ENCODE measurements around the gene TPCN2. TPM values are rescaled to one million over a fixed set of nuclear protein-coding genes. Genes with fewer than 3 reads are reported as not detected.

Gene TPCN2
- total and polyA plus RNA-seq, 2 of the 4 experiments (the other 2 are of a cell fraction), result 3.4 to 8.0 TPM

DNA sequence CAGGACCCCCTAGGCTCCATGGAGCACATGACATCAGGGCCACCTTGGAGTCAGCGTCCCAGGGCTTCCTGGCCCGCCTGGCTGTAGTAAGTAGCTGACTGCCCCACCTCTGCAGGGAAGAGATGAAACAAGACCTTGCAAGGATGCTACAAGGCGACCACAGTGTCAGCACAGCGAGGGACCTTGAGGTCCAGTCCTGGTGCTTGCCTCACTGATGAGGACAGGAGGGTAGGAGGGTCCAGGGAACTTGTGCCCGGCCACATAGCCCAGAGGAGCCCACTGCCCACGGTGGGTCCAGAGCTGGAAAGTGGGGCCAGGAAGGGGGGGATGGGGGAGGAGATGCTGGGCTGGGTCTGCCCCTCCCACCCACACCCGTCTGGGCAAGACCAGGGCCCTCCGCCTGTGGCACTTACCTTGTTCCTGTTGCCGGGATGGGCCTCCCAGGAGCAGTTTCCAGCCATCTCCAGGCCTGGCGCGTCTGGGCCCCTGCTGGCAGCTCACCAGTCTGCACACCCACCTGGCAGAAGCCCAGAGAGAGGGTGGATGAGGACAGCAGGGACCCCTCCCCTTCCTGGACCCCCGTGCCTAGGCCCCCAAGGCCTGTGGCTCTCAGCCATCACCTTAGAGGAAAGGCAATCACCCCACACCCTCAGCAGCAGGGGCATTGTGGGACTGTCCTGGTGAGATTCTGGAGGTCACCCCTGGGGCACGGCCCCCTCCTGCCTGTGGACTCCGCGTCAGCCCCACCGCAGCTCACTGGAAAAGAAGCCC, 39.1 kb upstream of the TPCN2 start (continued):
- TF ChIP-seq CHD1 (IDR thresholded peaks at IDR 0.05; ENCODE audit: low read depth, low read length) (no peak), NFE2L2 (IDR thresholded peaks at IDR 0.05; ENCODE audit: low read depth, low read length) (no peak), RFX5 (IDR thresholded peaks at IDR 0.05; ENCODE audit: low read depth, low read length) (no peak), MAFK (IDR thresholded peaks at IDR 0.05; ENCODE audit: low read depth, low read length) (no peak)

GRCh38 chr11:69010361-69010891, 38.3 kb upstream of the TPCN2 start:
- ChIA-PET POLR2A (ENCODE audit: unreplicated experiment) (interaction anchor here (1.2 to 1.6 kb wide), 3 partner anchors 34 to 79 kb away, joined by 3 to 4 read pairs (median 4); partner anchors contain the start of gene TPCN2), CTCF (no interaction called here)
- peak overlapping the region; percentile 100 for H2AK5ac ChIP-seq (ENCODE audit: low read depth, low read length)
- peak overlapping the region; percentile 95 for H3K23ac ChIP-seq (ENCODE audit: low read depth, low read length)
- no peak for ATAC-seq (ENCODE audit: low read depth)
- intact Hi-C loops (cut with micrococcal nuclease), result loop anchor here (5.0 kb wide), 1 partner anchor 168 kb away; the partner anchor contains the start of gene CPT1A
- no peaks in the 10 kb centered on the region for H3K9me3 ChIP-seq (ENCODE audit: control insufficient read depth, insufficient read depth, low read length)
- H3K4me3 ChIP-seq (ENCODE audit: insufficient read depth, low read depth, low read length), result peak overlapping the region; percentile 32
- DNase-seq, result peak; percentile 16
- peaks cover 8% of the 10 kb centered on the region for H4K20me1 ChIP-seq (ENCODE audit: insufficient read depth, low read length)
- no TSS peak for BruUV-seq (replicated peaks)
- peak overlapping the region; percentile 87 for H3K4me2 ChIP-seq (ENCODE audit: low read depth, low read length)
- H2AK9ac ChIP-seq (replicated peaks; ENCODE audit: low read depth, low read length, poor library complexity), result peak overlapping the region; percentile 98
- H3K79me1 ChIP-seq (ENCODE audit: low read depth in 1 of 2, low read length in 2 of 2), result peaks cover 23 to 59% of the 10 kb centered on the region in 2 experiments
- dilution Hi-C loops (cut with HindIII; ENCODE audit: low sequenced_read_pairs, unreplicated experiment), result no loop called here
- H3K4ac ChIP-seq (ENCODE audit: low read depth, low read length), result peak overlapping the region; percentile 97
- peaks cover 51% of the 10 kb centered on the region for H3K4me1 ChIP-seq (ENCODE audit: control insufficient read depth, insufficient read depth, low read length)
- no peaks in the 10 kb centered on the region for H3K27me3 ChIP-seq (ENCODE audit: control insufficient read depth, insufficient read depth, low read length)
- H3K18ac ChIP-seq (ENCODE audit: low read depth, low read length), result peak overlapping the region; percentile 65
- H2BK5ac ChIP-seq (ENCODE audit: low read depth, low read length, poor library complexity, severe bottlenecking), result peak overlapping the region; percentile 87
- H3K9me1 ChIP-seq (ENCODE audit: insufficient read depth, low read length), result peaks cover 20% of the 10 kb centered on the region
- H2BK20ac ChIP-seq (ENCODE audit: low read depth, low read length), result peak overlapping the region; percentile 74
- H2AFZ ChIP-seq (replicated peaks; ENCODE audit: low read length, poor library complexity), result peak overlapping the region; percentile 83
- peak overlapping the region; percentile 85 for H3K56ac ChIP-seq (ENCODE audit: extremely low read depth, insufficient read depth, low read length)
- peak overlapping the region; percentile 70 to 92 for H4K8ac ChIP-seq (ENCODE audit: low read depth in 2 of 2, low read length in 2 of 2)
- in situ Hi-C loops (cut with MboI; ENCODE audit: low sequenced_read_pairs), result no loop called here
- WGBS, 2 experiments (ENCODE audit: extremely low coverage in 2 of 2, insufficient read length in 1 of 2), result 0% methylated on average over 2 of the region's 9 CpGs; no CpG with 5 or more reads in 1 of the 2 experiments
- H2BK120ac ChIP-seq (ENCODE audit: low read depth, low read length), result peak overlapping the region; percentile 92
- peaks cover 18% of the 10 kb centered on the region for H3K36me3 ChIP-seq (ENCODE audit: control insufficient read depth, insufficient read depth, low read length)
- H4K91ac ChIP-seq (ENCODE audit: insufficient read depth, low read depth, low read length), result peak overlapping the region; percentile 96
- peak overlapping the region; percentile 96 for H3K14ac ChIP-seq (replicated peaks; ENCODE audit: low read depth, low read length)
- peak overlapping the region; percentile 60 for H4K5ac ChIP-seq (ENCODE audit: low read depth, low read length)
- H3K27ac ChIP-seq (ENCODE audit: insufficient read depth, low read length), result peak overlapping the region; percentile 86
- peak overlapping the region; percentile 92; the same call in 2 of the 3 replicates for H2BK15ac ChIP-seq (ENCODE audit: low read depth, low read length)
- peak overlapping the region; percentile 80 for H3K9ac ChIP-seq (ENCODE audit: low read depth, low read length)
- TF ChIP-seq MAFK (IDR thresholded peaks at IDR 0.05; ENCODE audit: low read depth, low read length) (no peak), RAD21 (IDR thresholded peaks at IDR 0.05; ENCODE audit: low read length) (no peak), POLR2A (IDR thresholded peaks at IDR 0.05; ENCODE audit: low read depth, low read length) (no peak; the same call in 1 of the 2 replicates), RCOR1 (IDR thresholded peaks at IDR 0.05; ENCODE audit: insufficient replicate concordance, low read length) (no peak), SMC3 (IDR thresholded peaks at IDR 0.05; ENCODE audit: low read depth, low read length) (no peak), CTCF (conservative IDR thresholded peaks at IDR 0.05; ENCODE audit: low read depth, low read length) (no peak), USF2 (IDR thresholded peaks at IDR 0.05; ENCODE audit: low read depth, low read length) (no peak), CEBPB (IDR thresholded peaks at IDR 0.05; ENCODE audit: low read depth, low read length) (no peak), RFX5 (IDR thresholded peaks at IDR 0.05; ENCODE audit: low read depth, low read length) (no peak), FOS (IDR thresholded peaks at IDR 0.05; ENCODE audit: low read depth, low read length) (no peak)

All from IMR-90 (cell line).